ENCODE data around the gene HIP1. TPM values are rescaled to one million over a fixed set of nuclear protein-coding genes. Genes with fewer than 3 reads are reported as not detected.

The HIP1 gene
- total RNA-seq, 1 experiment from 2014 or later: 13.7 TPM

DNA sequence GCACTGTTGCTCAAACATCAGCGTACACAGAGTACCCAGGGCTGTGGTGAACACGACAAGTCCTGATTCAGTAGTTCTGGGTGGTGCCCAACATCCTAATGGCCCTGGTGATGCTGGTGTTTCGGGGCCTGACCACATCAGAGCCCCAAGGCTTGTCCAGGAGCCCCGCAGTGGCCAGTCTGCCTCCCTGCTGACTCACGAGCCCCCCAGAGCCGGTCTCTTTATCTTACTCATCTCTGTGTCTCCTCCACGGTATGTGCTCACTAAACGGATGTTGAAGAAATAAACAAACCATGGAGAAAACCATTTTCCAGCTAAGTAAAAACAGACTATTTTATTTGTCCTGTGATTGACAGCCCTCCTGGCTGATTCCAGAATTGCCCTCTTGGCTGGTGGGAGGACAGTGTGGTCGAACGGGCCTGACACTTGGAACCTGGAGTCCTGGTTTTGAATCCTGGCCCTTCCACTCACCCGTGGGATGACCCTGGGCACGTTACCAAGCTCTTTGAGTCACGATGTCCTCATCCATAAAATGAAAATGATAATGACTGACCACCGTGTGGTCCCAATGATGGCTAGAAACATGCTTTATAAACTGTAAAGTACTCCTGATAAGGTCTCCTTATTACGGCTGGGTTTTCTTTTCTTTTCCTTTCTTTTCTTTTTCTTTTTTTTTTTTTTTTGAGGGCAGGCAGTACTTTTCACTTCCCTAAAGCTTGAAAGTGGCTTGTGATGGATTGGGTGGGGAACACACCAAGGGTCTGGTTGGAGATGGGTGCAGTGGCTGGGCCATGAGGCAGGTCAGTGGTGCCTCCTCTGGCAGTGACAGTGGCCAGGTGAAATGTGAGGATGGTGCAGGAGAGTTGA is 5.7 kb downstream of the HIP1 start:
- DNase-seq: no peak
- no TSS peak for BruUV-seq (replicated peaks)
- POLR2A ChIA-PET: no interaction called here
- Mint-ChIP-seq H3K9me3 (ENCODE audit: unreplicated experiment) (no peaks in the 10 kb centered on the region), H3K27me3 (ENCODE audit: insufficient read depth, unreplicated experiment) (peaks cover 3% of the 10 kb centered on the region), H3K4me1 (ENCODE audit: low read depth, unreplicated experiment) (peaks cover 5% of the 10 kb centered on the region), H3K27ac (ENCODE audit: unreplicated experiment) (no peak overlapping the region), H3K36me3 (ENCODE audit: insufficient read depth, unreplicated experiment) (peaks cover under 1% of the 10 kb centered on the region), H3K4me3 (ENCODE audit: unreplicated experiment) (no peak overlapping the region)
- H3K4me1 ChIP-seq: no peaks in the 10 kb centered on the region
- no peaks in the 10 kb centered on the region for H3K9me3 ChIP-seq
- CTCF ChIA-PET: no interaction called here
- TF ChIP-seq, protein P1, sequence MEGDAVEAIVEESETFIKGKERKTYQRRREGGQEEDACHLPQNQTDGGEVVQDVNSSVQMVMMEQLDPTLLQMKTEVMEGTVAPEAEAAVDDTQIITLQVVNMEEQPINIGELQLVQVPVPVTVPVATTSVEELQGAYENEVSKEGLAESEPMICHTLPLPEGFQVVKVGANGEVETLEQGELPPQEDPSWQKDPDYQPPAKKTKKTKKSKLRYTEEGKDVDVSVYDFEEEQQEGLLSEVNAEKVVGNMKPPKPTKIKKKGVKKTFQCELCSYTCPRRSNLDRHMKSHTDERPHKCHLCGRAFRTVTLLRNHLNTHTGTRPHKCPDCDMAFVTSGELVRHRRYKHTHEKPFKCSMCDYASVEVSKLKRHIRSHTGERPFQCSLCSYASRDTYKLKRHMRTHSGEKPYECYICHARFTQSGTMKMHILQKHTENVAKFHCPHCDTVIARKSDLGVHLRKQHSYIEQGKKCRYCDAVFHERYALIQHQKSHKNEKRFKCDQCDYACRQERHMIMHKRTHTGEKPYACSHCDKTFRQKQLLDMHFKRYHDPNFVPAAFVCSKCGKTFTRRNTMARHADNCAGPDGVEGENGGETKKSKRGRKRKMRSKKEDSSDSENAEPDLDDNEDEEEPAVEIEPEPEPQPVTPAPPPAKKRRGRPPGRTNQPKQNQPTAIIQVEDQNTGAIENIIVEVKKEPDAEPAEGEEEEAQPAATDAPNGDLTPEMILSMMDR (IDR thresholded peaks at IDR 0.05; ENCODE audit: insufficient read depth in 1 of 2, low read depth in 1 of 2, low read length in 1 of 2, severe bottlenecking in 1 of 2, unreplicated experiment in 1 of 2): no peak
- no peak overlapping the region for H3K4me3 ChIP-seq (ENCODE audit: low read depth, low read length)
- no peaks in the 10 kb centered on the region for H3K36me3 ChIP-seq (ENCODE audit: control insufficient read depth, insufficient read depth, low read length)
- no peaks in the 10 kb centered on the region for H3K27me3 ChIP-seq (replicated peaks; ENCODE audit: control insufficient read depth, insufficient read depth, low read length)
- intact Hi-C loops (cut with micrococcal nuclease; ENCODE audit: unreplicated experiment): no loop called here

DNA sequence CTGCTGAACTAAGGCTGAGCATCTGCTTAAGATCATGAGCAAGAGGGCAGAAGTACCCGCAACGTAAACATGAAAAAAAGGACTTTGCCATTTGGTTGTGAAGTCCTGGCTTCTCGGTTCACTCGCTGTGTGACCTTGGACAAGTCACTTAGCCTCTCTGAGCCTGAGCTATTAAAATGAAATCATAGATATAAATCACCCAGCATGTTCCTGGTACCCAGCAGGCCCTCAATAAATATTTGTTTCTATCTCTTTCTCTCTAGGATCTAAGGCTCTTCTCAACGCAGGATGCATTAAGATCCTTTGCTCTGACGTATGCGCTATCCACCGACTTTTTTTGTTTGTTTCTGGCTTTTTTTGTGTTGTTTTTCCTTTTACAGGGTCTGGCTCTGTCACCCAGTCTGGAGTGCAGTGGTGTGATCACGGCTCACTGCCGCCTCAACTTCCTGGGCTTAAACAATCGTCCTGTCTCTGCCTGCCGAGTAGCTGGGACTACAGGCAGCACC is 6.7 kb downstream of the HIP1 start:
- intact Hi-C loops (cut with micrococcal nuclease; ENCODE audit: unreplicated experiment): no loop called here
- Mint-ChIP-seq H3K4me1 (ENCODE audit: low read depth, unreplicated experiment) (peaks cover 5% of the 10 kb centered on the region), H3K4me3 (ENCODE audit: unreplicated experiment) (no peak overlapping the region), H3K27ac (ENCODE audit: unreplicated experiment) (no peak overlapping the region), H3K36me3 (ENCODE audit: insufficient read depth, unreplicated experiment) (no peaks in the 10 kb centered on the region), H3K9me3 (ENCODE audit: unreplicated experiment) (no peaks in the 10 kb centered on the region), H3K27me3 (ENCODE audit: insufficient read depth, unreplicated experiment) (peaks cover 3% of the 10 kb centered on the region)
- POLR2A ChIA-PET: no interaction called here
- Histone ChIP-seq H3K4me3 (ENCODE audit: low read depth, low read length) (no peak overlapping the region), H3K27me3 (replicated peaks; ENCODE audit: control insufficient read depth, insufficient read depth, low read length) (no peaks in the 10 kb centered on the region), H3K4me1 (no peaks in the 10 kb centered on the region), H3K36me3 (ENCODE audit: control insufficient read depth, insufficient read depth, low read length) (no peaks in the 10 kb centered on the region), H3K9me3 (no peaks in the 10 kb centered on the region)
- no peak for DNase-seq
- TF ChIP-seq, protein P1 (IDR thresholded peaks at IDR 0.05; ENCODE audit: insufficient read depth in 1 of 2, low read depth in 1 of 2, low read length in 1 of 2, severe bottlenecking in 1 of 2, unreplicated experiment in 1 of 2): no peak
- CTCF ChIA-PET: interaction anchor here (0.7 kb wide), 1 partner anchor 166 kb away, joined by 3 read pairs; no protein-coding TSS in a partner anchor
- BruUV-seq (replicated peaks): no TSS peak

DNA sequence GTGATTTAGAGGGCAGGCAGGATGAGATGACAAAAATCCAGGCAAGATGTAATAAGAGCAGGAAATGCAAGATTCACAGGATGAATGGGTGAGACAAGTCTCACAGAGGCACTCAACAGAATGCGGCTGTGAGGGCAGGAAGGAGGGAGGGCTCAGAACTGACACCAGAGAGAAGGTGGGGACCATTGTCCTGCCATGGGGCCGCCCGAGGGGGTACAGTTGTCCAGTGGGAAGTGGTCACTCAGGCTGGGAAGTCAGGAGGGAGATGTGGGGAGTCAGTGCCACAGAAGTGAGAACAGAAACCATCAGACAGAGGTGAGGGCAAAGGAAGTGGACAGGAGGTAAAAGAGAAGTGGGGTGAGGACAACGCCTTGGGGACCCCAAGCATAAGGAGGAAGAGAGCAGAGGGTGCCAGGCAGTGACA is 8.9 kb downstream of the HIP1 start:
- Histone ChIP-seq H3K4me1 (no peaks in the 10 kb centered on the region), H3K36me3 (ENCODE audit: control insufficient read depth, insufficient read depth, low read length) (no peaks in the 10 kb centered on the region), H3K9me3 (no peaks in the 10 kb centered on the region), H3K27me3 (replicated peaks; ENCODE audit: control insufficient read depth, insufficient read depth, low read length) (no peaks in the 10 kb centered on the region), H3K4me3 (ENCODE audit: low read depth, low read length) (no peak overlapping the region)
- intact Hi-C loops (cut with micrococcal nuclease; ENCODE audit: unreplicated experiment): no loop called here
- Mint-ChIP-seq H3K36me3 (ENCODE audit: insufficient read depth, unreplicated experiment) (no peaks in the 10 kb centered on the region), H3K9me3 (ENCODE audit: unreplicated experiment) (no peaks in the 10 kb centered on the region), H3K27ac (ENCODE audit: unreplicated experiment) (no peak overlapping the region), H3K4me3 (ENCODE audit: unreplicated experiment) (no peak overlapping the region), H3K4me1 (ENCODE audit: low read depth, unreplicated experiment) (peaks cover 5% of the 10 kb centered on the region), H3K27me3 (ENCODE audit: insufficient read depth, unreplicated experiment) (no peaks in the 10 kb centered on the region)
- POLR2A ChIA-PET: no interaction called here
- DNase-seq: no peak
- BruUV-seq (replicated peaks): no TSS peak
- TF ChIP-seq, protein P1 (IDR thresholded peaks at IDR 0.05; ENCODE audit: insufficient read depth in 1 of 2, low read depth in 1 of 2, low read length in 1 of 2, severe bottlenecking in 1 of 2, unreplicated experiment in 1 of 2): no peak
- CTCF ChIA-PET: no interaction called here

All from Caco-2 (cell line).